Epidermal melanocyte (primary cell): ENCODE measurements around the gene NDUFB2.
"Not testable (repeated sequence)": the region's sequence is repeated elsewhere in the genome, so short reads cannot be mapped to it uniquely, and the experiment has no call there.

Experiments
- DNase-seq: peaks from one replicate; pipeline ENCODE4 v3.0.0; 2011; ENCODE audit warnings: low spot score; ENCODE audit not compliant: insufficient read length

Gene NDUFB2

DNA sequence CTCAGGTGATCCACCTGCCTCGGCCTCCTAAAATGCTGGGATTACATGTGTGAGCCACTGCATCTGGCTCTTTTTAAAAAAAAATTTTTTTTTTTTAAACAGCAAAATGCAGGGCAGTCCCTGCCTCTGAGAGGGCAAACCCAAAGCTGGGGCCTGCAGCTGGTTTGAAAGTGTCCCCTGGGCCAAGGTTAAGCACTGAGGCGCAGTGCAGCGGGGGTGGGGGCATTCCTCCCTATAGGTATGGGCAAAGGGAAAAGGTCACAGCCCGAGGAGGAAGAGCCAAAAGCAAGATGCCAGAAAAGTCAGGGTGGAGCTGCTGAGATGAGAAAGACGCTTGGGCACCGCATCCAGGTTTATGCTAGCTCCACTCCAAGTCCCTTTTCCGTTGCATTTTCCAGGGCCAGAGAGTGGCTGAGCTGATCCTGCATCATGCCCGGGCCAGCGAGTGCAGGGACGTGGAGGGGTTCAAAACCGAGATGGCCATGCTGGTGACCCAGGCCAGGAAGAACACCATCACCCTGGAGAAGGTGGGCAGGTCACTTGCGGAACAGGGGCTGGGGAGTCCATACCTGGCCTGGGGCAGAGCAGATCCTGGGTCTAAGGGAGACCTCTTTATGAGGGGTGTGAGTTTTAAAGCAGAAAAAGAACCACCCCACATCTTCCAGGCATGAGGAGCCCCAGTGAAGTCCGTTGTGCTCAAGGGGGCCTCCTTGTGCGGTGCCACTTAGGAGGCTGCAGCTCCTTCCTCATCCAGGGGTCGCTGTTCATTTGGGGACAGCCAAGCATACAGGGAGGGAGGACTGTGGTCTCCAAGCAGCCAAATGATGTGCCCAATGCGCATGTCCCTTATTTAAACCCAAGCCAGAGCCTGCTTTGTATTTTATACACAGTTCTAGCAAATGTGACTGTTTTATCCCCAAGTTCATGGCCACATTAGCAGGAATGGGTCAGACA, 7.0 kb upstream of the NDUFB2 start:
- DNase-seq: no peak

DNA sequence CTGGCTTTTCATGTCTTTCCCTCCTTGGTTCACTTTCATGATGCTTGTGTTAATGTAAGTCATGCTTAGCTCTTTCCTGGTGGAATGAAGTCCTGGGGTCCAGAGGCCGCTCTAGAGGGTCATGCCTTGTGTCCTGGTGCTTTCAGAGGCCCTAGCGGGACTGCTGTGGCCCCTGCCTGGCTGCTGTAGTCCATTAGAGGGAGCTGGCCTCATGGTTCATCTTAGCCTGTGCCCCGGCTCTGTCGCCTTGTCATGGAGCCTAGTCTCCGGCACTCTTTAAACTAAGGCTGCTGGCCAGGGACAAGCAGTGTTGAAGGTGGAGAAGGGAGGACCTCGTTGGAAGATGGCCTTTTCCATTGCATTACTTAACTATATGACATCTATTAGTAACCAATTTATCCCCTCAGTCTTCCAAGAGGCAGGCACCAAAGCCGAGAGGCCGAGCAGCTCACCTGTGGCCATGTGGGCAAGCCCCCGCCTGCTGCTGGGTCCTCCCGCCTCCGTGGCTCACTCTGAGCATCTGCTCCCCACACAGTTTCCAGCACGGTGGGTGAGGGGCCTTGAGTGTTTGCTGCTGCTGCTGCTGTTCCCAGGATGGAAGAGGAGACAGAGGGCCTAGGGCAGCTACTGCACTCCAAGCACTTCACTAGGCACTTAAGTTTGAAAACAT, 5.0 kb upstream of the NDUFB2 start:
- DNase-seq: no peak

DNA sequence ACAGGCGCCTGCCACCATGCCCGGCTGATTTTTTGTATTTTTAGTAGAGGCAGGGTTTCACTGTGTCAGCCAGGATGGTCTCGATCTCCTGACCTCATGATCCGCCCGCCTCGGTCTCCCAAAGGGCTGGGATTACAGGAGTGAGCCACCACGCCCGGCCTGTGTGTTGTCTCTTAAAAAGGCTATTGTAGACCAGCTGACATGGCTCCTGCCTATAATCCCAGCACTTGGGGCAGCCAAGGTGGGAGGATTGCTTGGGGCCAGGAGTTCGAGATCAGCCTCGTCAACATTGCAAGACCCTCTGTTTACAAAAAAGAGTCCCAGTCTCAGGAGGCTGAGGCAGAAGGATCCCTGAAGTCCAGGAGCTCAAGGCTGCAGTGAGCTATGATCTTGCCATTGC, 2.7 kb upstream of the NDUFB2 start:
- DNase-seq: not testable (repeated sequence)

DNA sequence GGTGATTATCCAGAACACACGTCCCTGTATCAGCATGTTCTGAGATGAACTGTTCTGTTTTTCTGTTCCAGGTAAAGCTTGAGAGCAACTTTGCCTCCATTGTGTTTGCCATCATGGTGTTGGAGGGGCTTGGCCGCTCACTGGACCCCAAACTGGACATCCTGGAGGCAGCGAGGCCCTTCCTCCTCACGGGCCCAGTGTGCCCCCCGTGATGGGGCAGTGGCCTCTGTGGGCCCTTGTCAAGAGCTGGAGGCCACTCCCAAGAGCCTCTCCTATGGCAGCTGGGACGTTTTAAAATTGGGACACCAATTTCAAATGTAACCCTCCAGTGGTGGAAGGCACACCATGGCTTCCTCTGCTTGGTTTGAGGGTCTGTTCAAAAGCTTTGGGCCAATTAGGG, 1.9 kb upstream of the NDUFB2 start:
- DNase-seq: no peak

DNA sequence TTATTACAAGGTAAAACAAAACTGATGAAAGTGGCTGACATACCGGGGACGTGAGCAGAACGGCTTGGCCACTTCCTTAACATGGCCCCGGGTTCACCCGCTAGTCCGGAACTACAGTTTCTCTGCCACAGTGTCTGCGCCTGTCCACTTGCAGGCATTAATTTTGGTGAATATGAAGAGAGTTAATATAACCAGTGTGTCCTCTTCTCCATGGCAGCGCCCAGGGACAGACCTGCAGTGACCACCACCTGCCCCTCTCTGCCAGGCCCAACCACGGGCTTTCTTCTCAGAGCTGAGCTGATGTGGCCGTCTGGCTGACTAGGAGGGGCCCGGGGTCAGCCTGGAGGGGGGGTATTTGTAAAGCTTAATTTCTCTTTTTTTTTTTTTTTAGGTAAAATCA, 1.1 kb upstream of the NDUFB2 start:
- no peak for DNase-seq

DNA sequence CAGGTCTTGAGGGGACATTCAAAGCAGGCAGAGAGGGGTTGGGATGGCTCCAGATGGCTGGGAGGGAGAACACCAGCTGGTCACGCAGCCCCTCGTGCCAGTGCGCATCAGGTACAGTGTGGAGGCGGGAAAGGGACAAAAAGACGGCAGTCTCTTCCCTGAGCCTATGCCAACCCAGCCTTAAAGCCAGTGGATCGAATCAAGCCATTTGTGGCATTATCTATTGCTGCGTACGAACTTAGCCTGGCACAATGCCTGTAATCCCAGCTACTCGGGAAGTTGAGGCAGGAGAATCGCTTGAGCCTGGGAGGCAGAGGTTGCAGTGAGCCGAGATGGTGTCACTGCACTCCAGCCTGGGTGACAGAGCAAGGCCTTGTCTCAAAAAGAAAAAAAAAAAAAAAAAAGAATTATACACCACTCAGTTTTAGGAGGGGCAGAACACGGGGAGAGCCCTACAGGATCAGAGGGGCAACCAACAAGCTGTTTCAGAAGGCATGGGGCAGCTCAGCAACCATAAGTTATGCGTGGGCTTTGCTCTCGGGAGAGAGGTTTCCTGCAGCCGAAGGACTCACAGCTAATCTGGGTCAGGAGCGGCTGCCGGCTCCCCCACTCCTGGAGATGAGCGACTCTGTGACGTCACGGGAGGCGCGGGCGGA, 356 bp upstream of the NDUFB2 start:
- DNase-seq: peak; percentile 96

DNA sequence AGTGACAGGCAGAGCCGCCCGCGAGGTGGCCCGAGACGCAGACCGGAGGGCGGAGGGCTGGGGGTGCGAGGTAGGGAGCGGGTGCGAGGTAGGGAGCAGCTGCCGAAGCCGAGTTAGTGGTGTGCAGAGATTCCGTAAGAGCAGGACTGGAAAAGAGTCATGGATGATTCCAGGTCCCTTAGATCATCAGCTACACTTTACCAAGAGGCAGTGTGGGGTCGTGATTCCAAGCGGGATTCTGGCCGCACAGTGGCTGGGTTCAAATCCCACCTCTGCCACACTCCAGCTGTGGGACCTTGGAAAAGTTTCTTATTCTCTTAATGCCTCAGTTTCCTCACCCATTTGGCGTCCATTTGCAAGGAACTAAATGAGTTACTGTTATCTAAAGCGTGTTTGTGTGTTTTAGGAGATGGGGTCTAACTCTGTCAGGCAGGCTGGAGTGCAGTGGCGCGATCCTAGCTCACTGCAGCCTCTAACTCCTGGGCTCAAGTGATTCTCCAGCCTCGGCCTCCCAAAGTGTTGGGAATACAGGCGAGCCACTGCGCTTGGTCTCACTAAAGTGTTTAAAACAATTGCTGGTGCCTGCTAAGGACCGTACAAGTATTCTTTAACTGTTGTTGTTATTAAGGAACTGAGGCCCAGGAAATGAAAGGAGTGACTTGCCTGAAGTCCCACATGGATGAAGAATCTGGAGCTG, 1.1 kb downstream of the NDUFB2 start:
- no peak for DNase-seq

DNA sequence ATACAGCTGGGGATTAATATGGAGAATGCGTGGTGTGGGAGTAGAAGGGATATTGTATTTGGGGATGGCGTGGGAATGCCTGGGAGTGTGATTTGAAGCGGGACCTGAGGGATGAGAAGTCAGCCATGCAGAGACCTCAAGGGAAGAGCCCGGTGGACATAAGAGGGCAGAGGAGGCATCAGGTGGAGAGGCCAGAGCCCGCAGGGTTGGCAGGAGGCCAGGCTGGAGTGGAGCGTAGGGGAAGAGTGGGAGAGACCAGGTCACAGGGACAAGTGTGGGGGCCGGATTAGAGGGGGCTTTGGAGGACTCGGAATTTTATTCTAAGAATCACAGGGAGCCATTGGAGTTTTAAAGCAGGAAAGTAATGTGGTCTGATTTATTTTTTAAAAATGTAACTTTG, 2.0 kb downstream of the NDUFB2 start:
- no peak for DNase-seq

DNA sequence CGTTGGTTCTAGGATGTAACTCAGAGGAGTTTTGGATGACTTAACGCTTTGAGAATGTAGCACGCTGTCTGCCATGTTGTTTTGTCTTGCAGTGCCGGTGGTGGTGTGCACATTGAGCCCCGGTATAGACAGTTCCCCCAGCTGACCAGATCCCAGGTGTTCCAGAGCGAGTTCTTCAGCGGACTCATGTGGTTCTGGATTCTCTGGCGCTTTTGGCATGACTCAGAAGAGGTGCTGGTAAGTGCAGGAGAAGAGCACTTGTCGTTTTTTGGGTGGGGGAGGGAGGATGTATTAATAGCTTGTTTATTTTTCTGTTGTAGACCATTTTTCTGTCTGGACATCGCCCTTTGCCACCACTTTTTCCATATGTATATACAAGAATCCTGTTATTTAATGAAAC, 6.3 kb downstream of the NDUFB2 start:
- DNase-seq: no peak

DNA sequence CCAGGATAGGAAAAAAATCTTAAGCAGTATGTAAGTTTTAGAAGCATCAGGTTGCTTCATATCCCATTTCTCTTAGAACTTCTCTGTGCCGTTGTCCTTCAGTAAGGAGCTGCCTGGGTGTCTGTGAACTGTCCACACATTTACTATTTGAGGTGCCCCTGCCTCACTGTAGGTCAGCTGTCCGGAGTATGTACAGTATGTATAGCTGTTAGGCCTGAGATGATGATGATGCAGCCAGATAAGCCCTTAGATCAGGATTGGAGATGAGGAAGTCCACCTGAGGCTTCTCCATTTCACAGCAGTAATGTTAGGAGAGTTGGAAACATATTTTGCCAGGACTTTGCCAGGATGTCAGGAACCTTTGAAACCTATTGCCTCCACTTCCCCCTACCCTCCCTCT, 7.7 kb downstream of the NDUFB2 start:
- no peak for DNase-seq

DNA sequence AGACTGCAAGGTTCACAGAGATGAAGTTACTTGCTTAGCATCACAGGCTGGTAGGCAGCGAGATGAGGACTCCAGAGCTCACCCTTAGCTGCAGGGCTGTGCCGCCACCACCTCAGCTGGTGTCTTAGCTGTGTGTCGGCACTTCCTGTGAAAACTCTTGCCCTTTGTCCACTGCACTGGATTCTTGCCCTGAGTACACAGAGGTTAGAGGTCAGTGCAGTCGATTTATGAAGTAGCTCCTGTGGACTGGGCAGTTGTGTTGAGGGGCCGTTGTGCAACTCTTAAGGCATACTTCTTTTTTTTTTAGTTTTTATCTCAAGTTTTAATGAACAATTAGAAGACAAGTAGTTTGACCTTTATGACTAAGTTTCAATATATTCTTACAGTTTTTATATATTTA, 10.6 kb downstream of the NDUFB2 start:
- no peak for DNase-seq

DNA sequence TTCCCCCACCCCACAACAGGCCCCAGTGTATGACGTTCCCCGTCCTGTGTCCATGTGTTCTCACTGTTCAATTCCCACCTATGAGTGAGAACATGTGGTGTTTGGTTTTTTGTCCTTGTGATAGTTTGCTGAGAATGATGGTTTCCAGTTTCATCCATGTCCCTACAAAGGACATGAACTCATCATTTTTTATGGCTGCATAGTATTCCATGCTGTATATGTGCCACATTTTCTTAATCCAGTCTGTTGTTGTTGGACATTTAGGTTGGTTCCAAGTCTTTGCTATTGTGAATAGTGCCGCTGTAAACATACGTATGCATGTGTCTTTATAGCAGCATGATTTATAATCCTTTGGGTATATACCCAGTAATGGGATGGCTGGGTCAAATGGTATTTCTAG, 12.3 kb downstream of the NDUFB2 start:
- DNase-seq: not testable (repeated sequence)

DNA sequence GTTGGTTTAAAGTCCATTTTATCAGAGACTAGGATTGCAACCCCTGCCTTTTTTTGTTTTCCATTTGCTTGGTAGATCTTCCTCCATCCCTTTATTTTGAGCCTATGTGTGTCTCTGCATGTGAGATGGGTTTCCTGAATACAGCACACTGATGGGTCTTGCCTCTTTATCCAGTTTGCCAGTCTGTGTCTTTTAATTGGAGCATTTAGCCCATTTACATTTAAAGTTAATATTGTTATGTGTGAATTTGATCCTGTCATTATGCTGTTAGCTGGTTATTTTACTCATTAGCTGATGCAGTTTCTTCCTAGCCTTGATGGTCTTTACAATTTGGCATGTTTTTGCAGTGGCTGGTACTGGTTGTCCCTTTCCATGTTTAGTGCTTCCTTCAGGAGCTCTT, 15.9 kb downstream of the NDUFB2 start:
- not testable (repeated sequence) for DNase-seq

DNA sequence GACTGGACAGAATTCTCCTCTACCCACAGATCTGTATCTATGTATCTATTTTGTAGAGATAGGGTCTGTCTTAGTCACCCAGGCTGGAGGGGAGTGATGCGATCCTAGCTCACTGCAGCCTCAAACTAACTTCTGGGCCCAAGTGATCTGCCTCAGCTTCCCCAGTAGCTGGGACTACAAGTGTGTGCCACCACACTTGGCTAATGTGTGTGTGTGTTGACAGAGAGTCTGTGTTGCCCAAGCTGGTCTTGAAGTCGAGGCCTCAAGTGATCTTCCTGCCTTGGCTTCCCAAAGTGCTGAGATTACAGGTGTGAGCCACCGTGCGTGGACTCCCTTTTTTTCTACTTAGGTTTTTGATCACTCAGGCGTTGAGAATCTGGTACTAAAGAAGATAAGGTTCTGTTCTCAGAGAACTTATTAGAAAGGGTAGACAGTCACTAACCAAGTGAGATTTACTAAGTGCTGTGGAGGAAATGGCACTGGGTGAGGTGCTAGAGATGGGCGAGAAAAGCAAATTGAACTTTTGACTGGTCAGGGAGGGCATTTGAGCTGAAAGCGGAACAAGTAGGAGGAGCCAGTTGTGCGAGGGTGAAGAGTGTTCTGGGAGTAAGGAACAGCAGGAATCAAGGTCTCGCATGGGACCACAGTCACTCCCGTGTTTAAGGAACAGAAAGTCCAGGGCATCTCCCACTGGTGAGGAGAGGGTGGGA, 18.0 kb downstream of the NDUFB2 start:
- no peak for DNase-seq

DNA sequence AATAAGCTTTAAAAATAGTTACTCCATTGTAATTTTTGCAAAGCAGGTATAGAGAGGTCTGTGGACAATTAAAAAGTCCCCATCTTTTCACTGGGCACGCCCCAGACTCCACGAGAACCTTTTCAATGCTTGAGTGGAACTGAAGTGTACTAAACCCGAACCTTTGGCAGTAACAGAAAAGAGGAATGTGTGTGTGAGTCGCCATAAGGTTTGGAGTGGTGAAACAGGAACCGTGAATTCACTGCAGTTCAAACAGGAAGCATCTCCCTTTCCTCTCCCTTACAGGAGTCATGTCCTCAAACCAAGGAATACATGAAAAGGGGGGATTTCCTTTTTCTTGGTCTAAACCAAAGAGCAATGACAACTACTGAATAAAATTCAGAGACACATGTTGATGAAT, 23.2 kb downstream of the NDUFB2 start:
- no peak for DNase-seq

DNA sequence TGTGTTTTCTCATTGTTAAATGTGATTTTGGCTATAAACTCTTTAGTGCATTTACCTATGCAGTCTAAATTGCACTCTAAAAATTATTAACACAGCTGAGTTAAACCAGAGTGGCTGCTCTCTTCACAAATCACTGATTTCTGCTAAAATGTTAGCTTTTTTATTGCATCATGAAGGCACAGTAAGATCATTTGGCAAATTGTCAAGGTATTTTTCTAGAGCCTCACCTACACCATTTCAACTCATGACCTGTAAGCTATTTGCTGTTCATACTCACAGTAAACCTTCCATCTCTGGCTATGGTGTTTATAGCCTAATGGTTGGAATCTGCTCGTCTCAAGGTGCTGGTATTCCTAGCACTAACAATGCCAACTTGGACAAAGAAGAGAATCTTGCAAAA, 25.7 kb downstream of the NDUFB2 start:
- no peak for DNase-seq

DNA sequence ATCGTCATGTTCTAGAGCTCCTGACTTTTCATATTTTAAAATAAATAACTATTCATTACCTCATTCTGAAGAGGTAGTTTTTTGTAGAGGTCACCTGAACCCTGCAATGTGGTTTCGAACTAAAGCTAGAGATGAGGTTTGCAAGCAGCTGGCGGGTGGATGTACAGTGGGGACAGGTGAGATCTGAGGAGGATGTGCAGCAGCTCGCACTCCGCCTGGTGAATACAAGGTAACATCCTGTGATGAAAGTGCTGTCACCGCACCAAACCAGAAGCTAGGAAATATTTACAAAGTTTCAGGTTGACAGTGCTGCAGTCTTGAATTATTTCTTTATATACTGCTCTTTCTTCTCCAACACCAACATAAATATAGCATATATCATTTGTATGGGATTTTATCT, 26.5 kb downstream of the NDUFB2 start:
- DNase-seq: no peak

DNA sequence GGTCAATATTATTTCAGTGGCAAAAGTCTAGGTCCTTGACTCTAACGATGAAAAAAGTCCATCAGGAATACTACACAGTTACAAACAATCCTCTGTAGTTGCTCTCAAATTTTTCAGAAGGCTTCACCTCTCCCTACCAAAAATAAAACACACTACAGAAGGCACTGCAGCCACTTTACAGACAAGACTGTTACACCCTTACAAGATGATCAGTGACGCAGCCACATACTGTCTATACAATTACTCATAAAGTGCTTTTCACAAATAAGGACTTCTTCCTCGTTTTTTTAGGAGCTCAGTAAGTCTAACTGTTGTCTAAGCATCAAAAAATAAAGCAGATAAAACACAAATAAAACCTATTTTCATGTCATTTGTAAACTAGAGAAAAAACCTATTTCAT, 27.1 kb downstream of the NDUFB2 start:
- DNase-seq: no peak

DNA sequence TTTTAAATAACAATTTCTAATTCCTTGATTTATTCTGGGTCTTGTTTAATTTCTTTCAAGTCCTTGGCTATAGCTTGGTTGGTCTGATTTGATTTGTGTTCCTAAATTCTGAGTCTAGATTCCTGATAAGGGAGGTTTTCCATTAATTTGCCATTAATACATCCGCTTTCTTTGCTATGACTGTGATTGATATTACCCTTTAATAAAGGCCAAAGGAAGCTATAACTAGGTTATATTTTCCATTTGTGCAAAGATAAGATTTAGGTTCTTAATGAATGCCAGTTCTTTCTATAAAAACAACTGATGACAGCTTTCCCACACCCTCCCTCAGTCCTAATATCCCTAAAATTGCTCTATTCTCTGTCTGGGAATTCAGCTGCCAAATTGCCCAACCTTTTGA, 28.2 kb downstream of the NDUFB2 start:
- DNase-seq: no peak

DNA sequence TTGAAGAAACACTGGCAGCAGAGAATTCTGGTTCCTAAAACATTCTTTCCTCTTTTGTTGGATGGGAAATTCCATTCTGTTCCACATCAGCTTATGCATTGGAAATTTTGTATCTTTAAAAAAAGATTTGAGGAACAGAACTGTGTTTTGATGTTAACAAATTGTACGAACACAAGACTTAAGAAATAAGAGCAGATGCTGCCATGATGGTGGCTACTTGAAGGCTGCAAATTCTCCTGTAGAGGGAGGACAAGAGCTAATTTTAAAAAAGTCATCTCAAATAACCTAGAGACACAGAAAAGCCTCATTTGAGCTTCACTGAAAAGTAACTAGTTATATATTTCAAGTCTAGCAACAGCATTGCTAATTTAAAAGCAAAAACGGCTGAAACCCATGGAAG, 29.8 kb downstream of the NDUFB2 start:
- DNase-seq: no peak

DNA sequence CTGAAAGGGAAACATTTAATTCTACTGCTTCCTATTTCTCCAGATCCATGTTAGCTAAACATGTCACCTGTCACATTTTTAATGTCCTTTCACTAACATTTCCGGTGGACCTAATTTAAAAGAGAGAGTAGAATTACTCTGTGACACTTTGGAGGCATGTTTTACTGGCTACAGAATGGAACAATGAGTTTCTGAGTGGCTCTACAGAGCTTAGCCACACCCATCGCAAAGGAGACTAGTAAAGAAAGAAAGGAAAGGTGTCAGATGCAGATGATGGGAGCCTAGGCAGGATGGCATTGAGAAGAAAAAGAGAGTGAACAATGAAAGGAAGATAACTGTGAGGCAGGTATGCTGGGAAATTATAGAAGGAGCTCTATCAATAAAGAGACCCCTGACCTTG, 35.9 kb downstream of the NDUFB2 start:
- DNase-seq: no peak
